Activated naive CD8-positive, alpha-beta T cell treated with anti-CD3 and anti-CD28 coated beads, Interleukin-2, amount 50 U/mL, for 16 hours (primary cell): Measurements from ENCODE around the gene EFNB1.

ENCODE experiments used
- DNase-seq: peaks from one replicate; pipeline ENCODE4 v3.0.0-alpha.2; 2020; ENCODE audit warnings: low read depth, low spot score

Gene EFNB1

DNA sequence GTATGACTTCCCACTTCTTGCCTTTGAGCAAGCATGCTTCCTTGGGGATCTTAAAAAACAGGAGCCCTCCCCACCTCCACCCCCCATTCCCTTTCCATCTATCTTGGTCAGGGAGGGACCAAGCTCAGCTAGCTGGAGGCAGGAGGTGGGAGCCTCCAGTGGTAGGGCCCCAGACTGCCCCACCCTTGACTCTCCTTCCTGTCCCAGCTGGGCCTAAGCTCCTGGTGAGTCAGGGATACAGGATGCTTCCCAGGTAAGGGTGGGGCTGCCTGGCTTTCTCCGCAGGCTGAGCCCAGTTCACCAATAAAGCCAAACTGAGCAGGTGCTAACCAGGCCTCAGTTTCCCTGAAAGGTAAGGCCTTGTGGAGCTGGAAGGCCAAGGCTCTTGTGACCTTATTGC is 15.2 kb downstream of the EFNB1 start:
- DNase-seq: no peak

DNA sequence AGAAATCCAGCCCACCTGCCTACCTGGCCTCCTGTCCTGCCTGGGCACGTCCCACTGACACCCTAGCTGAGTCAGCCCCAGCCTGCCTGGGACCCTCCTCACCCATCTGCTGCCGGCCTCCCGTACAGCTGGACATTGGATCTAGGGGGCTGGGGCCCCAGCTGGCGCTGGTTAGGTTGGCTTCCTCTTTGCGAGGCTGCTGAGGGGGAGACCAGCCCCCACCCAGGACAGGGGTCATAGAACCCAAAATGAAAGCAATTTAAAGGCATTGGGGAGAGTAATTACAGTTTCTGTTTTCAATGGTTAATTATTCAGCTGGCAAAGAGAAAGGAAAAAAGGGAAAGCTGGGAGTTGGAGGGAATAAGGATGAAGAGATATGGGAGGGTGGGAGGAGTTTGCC is 15.8 kb downstream of the EFNB1 start:
- DNase-seq: no peak

DNA sequence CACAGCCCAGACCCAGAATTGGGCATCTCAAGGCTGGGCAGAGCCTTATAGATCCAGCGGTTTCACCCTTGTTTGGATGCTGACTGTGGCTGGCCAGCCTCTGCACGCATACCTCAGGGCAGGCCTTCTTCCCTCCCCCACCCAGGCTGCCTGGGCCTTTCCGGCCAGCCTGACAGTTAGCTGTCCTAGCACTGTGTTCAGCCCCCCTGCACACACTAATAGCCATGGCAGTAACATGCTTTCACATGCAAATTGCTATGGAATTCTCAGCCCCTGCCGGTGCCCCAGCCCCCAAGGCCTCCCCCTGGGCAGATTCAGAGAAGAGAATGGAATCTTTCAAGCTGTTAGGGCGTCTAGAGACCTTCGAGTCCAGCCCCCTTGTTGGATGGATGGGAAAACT is 17.7 kb downstream of the EFNB1 start:
- DNase-seq: no peak

DNA sequence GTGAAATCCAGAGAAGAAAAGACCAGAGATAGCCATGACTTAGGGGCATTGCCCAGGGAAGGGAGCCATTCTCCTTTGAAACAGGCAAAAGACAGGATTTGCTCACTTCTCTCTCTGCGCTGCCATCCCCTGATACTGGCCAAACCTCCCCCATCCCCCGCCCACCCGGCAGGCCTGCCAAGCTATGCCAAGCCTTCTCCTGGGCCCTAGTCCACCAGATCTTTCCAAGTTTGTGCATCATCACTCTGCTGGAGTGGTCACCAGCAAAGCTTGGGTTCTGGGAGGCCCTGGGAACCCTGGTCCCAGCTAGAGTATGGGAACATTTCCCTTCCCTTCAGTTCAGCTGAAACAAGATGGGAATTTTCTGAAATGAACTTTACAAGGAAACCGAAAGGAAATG is 18.4 kb downstream of the EFNB1 start:
- no peak for DNase-seq

DNA sequence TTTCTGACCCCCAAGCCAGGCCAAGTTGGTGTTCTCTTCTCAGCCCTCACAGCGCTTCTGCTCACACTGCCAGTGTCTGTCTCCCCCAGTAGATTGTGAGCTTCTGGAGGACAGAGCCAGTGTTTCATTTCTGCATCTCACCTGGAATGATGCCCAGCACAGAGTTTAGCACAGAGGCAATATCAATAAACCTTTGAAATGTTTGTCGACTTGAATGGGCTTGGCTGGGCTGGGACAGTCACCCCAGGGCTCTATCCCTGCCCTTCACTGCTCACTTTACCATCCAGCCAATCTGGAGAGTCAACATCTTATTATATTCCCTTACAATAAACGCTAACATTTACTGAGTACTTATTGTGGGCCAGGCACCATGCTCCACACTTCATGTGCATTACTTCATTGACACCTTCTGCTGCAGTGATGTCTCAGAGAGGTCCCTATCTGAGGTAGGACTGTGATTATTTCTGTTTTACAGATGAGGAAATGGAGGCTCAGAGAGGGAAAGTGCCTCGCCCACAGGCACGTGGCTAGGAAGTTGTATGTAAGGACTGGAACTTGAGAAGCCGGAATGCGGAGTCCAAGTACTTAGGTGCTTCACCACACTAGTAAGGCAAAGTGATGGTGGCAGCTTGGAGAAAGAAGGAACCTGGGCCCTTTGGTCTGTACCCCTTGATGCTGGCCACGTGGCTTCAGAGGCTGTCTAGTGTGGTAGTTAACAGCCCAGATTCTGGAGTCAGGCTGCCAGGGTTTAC is 19.5 kb downstream of the EFNB1 start:
- DNase-seq: no peak

DNA sequence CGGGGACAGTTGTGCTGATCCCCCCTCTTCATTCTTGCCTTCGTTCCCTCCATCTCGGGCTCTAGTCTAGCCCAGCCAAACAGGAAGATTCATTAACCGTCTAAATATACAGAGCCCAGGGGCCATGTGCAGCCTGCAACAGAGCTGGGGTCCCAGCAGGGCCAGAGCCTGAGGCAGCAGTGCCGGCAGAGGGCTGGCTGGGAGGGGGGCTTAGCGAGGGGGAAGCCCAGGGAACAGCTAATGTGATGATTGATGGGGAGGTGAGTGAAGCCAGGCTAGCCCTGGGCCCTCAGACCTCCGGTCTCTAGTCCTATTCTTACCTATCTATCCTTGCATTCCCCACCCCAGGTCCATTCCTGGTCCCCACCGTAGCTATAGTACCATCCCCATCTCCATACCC is 22.3 kb downstream of the EFNB1 start:
- DNase-seq: no peak

DNA sequence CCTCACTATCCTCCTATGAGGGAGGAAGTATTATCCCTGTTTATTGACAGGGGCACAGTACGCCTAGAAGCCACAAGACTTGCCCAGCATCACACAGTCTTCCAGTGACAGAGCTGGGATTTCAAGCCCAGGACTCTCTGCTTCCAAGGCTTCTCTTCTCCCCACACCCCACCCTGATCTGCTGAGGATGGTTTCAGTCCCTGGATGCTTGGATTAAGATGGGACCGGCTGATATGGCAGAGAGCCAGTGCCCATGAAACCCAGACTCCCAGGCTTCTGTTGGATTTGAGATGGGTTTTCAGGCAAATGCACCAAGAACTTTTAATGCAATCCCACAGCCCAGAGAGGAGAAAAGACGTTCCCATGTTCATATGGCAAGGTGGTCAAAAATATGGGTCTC is 23.2 kb downstream of the EFNB1 start:
- no peak for DNase-seq

DNA sequence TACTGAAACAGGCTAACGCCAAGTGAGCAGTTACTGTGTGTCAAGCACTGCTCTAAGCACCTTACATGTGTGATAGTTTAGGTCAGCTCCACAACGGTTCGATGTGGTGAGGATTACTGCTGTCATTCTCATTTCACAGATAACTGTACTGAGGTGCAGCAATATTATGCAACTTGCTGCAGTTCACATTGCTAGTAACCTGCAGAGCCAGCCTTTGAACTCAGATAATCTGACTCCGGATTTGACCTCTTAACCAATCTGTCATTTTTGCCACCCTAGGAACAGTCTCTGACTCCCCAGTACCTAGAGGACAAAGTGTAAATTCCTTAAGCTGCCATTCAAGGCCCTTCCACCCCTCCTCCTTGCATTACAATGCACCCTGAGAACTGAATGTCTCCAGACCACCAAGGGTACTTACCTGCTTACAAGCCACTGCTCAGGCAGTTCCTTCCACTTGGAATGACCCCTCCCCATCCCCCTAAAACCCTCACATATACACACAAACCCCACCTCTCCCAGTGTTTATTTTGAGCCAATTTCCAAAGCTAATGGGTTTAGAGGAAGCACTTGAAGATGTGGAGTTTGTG is 24.9 kb downstream of the EFNB1 start:
- DNase-seq: no peak

DNA sequence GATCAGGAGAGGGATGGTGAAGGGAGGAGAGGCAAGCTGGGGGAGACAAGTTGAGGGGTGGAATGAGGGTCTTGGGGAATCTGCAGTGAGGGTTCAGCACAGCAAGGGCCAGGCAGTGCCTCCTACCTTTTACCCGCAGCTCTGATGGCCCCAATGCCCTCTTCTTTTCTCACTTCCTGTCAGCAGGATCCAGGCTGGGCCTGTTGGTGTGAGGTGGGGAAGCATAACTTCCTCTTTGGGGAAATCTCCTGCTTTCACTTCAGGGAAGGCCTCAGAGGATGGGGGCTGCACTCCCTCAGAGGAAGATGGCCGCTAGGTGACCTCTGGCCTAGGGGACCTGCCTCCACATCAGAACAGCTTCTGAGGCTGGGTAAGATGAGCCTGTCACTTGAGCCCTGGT is 36.5 kb downstream of the EFNB1 start:
- no peak for DNase-seq

DNA sequence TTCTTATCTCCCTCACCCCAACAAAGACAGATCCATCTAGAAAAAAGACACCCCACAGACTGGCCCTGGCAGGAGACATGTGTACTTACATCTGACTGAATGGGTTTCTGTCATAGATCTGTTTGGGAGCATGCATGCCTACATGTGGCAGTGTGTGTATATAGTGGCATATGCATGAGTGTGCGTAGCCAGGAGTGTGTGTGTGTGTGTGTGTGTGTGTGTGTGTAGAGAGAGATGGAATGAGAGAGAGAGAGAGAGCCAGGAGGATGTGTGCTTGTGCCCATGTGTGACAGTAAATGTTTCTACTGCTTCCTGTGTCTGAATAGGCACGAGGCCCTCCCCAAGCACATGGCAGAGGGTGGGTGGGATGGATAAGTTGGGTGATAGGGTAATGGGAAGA is 37.1 kb downstream of the EFNB1 start:
- DNase-seq: no peak

DNA sequence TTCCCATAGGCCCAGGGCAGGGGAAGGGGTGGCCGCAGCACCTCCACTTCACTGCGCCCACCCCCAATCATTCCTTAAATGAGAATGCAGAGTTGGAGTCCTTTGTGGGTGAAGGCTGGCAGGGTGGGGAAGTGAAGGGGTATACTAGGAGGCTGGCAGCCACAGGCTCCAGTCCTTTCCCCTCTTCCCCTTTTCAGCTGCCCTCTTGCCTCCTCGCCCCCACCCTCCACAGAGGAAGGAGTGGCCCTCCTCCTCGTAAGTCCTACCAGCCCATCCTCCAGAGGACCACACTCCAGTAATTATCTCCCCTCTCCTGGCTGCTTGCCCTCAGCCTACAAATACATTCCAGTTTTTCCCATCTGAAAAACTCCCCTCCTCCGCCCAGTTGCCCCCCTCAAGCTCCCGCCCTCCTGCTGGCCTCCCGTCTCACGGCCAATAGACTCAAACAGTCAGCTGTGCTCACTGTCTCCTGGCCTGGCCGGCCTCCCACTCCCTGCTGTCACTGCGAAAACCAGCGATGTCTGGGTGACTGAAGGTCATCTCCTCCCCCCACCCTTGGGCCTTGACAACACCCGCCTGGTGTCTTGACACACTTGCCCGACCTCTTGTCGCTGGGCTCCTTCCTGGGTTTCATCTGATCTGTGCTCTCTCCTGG is 38.8 kb downstream of the EFNB1 start:
- DNase-seq: no peak

DNA sequence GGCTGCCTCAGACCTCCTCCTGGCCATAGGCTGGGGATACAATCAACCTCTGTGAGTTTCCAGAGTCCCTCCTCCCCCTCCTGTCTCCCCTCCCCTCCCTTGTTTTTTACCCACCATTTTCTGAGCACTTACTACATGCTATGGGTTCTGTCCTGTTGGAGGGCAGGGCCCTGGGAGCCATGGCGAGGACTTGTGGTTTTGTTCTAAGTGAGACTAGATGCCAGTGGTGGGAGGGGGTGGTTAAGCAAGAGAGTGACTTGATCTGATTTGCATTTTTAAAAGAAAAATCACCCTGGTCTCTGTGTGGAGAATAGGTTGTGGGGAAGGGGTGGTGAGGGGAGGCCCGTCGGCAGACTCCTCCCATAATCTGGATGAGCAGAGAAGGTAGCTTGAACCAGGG is 39.5 kb downstream of the EFNB1 start:
- no peak for DNase-seq

DNA sequence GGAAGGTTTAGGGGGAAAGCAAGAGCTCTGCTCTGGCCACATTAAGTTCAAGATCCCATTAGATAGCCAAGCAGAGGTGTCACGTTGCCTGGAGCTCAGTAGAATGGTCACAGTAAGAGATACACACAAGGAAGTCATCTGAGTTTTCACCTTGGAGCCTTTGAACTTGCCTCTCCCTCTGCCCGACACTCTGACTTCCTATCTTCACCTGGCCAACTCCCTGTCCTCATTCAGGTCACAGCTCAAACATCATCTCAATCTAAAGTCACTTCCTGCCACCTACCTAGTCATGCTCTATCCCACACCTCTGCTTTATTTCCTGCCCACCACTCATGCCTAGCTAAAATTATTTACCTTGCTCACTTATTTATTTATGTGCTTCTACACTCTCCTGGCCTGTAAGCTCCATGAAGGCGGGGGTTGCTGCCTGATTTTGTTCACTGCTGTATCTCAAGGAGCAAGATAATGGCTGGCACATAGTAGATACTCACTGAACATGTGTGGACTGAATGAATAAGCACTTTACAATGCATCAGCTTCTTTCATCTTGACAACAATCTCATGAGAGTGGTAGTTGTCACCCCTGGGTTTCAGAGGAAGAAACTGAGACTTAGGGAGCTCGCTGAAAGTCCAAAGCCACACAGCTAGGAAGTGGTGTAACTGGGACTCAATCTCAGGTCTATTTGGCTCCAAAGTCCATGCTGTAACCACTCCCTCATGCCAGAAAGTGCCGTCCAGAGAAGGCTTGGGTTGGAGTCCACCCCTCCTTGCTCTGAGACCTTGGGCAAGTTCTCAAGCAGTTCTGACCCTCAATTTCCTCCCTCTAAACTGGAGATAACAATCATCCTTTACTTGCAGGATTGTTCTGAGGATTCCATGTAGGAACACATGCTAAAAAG is 40.3 kb downstream of the EFNB1 start:
- DNase-seq: no peak

DNA sequence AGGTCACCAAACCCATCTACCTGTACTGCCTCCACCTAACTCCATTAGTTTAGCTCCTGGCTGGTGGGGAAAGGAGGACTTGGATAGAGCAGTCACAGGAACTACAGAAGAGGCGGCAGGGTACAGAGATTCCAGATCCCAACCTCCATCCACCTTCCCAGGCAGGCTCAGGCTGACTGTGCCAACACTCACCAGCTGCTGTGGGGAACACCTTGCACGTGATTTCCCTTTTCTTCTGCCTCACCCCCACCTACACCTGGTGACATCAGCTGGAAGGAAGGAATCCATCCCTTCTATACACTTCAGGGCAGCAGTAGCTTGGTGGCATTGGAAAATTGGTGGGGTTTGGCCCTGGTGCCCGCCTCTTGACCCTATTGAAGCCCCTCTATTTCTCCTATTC is 41.5 kb downstream of the EFNB1 start:
- DNase-seq: no peak

DNA sequence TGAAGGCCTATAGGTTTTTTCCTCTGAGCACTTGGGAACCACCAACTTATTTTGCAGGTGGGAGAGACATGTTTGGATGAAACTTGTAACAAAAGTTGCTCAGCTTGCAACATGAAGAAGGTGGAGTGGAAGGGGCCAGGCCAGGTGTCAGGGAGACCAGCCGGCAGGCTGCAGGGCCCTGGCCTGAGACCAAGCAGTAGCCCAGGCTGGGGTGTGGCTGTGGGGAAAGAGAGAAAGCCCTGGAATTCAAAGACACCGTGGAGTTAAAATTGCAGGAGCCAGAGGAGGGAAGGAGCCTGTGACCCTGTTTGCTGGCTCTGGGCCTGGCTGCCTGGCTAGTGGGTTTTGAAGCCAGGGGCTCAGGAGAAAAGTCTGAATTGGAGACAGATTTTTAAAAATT is 43.4 kb downstream of the EFNB1 start:
- no peak for DNase-seq

DNA sequence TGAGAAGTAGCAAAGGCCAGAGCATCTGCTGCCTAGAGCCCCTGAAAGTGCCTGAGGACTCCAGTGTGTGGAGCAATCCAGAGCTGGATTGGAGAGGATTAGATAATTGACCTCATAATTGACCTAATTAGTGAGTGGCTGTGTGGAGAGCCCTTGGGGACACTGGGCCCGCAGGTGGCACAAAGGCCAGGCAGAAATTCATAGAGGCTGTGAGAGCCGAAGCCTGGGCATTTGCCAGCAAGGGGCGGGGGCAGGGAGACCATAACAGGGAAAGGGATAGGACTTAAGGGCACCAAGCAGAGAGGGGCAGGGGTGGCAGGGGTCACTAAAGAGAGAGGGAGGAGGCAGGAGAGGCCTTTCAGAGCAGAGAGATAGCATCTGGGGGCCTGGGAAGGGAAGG is 45.3 kb downstream of the EFNB1 start:
- DNase-seq: no peak

DNA sequence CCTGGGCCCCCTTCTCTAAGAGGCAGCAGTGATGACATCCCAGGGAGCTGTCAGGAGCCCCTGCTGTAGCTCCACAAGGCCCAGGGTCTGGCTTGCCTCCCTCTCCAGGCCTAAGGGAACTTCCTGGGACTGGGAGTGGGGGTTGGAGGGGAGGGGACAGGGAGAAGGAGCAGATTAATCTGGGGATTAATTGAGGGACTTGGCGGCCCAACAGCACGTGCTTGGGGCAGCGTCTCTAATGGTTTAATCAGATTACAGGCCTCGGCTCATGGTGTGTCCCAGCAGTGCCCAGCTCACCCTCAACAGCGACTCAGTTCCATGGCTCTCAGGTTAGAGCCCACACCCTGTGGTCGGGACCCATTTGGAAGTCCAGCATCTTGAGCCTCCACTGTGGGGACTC is 47.9 kb downstream of the EFNB1 start:
- no peak for DNase-seq

DNA sequence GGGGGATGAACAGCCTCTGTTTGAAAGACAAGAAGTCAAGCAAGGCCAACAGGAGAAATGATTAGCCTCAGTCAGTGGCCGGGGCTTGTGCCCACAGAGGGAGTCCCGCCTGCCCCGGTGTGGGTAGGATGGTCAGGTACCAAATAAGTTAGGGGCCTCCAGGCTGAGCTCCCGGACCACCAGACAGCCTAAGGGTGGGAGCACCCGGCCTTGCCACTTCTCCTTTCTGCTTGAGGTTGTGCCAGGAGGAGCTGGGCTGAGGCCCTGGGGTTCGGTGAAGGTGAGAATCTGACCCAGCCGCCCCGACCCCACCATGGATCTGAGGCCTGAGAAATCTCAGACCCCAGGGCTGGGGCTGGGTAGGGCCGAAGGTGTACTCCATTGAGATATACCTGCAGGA is 48.8 kb downstream of the EFNB1 start:
- DNase-seq: no peak

DNA sequence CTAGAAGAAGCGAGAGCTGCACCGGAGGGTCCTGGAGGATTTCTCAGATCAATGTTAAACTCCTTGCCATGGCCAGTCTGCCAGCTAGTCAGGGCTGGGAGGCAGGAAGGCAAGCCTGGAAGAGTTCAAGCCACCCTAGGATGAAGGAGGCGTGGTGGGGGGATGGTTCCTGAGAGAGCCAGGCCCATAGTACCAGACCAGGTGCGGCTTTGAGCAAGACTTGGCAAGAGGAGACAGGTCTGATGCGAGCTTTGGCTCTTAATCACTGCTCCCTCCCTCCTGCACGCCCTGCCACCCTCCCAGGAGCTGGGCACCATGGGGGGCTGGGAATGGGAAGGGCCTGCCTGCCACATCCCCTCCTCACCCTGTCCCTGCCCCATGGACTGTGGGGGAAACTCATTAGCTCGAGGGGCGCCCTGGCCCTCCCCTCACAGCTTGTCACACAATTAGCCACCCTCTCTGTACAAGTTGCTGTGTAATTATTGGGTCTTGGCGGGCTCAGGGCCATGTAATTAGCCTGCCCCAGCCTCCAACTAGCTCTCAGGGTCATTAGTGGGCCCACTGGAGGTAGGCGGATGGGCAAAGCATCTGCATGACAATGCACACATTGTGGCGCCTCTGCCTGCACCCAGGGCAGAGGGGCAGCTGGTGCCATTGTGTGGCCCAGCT is 50.3 kb downstream of the EFNB1 start:
- no peak for DNase-seq

DNA sequence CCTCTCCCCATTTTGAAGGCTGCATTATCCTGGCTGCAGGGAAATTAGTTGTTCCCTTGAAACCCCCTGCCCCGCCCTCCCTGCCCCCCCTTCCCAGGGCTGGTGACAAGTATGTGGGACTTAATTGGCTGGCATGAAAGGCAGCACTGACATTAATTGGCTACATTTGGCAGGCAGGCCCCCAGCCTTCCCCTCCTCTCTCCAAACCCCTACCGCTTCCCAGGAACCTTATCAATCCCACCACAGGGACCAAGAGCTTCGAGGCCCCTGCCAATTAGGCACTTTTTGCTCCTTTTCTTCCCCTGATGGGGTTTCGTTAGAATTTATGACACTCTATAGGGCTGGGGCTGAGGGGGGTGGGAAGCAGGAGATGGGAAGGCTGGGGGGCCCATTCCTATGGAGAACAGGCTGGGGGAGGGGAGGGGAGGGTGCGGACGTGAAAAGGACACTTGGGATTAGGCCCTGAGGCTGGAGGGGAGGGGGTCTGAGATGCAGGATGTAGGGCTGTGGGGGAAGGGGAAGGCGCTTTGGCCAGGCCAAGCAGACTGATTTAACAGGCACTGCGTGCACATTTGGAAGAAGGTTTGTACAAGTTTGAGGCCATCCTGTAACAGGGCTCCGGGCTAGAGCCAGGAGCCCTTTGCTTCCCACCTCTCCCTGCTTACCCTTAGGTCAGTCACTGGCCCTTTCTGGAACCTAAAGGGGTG is 52.2 kb downstream of the EFNB1 start:
- DNase-seq: no peak

DNA sequence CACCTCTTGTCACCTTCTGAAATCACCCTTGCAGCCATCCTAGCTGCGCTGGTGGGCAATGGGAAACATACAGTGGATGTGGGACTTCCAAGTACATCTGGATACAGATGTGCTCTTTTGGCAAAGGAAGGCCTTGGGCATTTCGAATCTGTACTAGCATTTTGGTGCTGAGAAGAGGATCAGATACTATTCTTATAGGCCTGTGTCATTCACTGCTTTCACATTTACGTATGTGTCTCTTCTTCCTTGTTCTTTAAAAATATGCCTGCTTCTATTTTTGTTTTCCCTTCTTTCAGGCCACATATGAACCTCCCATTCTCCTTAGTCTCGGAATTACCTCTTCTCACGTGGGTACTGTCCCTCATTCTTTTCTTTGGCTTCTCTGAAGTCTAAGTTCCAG is 53.1 kb downstream of the EFNB1 start:
- no peak for DNase-seq
